Measurements from ENCODE around the gene MCM5.
A peak's percentile ranks its signal among the peaks of the same experiment; 100 is the strongest.
"Not testable (repeated sequence)": the region's sequence is repeated elsewhere in the genome, so short reads cannot be mapped to it uniquely, and the experiment has no call there.

MCM5 gene

DNA sequence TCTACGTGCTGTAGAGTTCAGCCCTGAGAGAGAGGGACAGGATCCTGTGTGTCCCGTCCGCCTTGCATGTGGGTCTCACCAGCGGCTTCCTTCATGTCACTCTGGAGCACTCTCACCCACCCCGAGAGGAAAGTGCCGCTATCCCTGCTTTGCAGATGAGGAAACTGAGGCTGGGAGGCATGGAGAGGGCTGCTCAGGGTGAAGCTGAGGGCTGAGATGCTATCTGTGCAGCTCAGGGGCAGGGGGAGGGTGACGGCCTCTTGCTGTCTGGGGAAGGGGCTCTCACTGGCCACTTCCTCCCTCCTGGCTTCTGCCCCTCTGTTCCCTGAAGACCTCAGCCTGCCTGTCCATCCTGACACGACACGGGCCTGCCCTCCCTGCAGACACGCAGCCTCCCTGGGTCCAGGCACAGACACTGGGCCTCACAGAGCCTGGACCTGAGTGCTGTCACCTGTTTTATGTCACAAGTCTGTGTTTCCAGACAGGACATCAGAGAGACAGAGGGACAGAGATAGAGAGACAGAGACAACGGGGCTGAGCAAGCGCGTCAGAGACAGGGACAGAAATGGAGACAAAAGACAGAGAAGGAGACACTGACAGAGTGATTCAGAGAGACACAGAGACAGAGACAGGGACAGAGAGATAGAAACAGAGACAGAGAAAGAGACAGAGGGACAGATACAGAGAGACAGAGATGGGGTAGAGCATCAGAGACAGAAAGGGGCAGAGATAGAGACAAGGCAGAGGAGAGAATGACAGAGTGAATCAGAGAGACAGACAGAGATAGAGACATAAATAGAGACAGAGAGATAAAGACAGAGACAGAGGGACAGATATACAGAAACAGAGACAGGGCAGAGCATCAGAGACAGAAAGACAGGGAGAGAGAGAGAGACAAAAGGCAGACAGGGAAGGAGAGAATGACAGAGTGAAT is 53.1 kb downstream of the MCM5 start:
- no peak for DNase-seq

DNA sequence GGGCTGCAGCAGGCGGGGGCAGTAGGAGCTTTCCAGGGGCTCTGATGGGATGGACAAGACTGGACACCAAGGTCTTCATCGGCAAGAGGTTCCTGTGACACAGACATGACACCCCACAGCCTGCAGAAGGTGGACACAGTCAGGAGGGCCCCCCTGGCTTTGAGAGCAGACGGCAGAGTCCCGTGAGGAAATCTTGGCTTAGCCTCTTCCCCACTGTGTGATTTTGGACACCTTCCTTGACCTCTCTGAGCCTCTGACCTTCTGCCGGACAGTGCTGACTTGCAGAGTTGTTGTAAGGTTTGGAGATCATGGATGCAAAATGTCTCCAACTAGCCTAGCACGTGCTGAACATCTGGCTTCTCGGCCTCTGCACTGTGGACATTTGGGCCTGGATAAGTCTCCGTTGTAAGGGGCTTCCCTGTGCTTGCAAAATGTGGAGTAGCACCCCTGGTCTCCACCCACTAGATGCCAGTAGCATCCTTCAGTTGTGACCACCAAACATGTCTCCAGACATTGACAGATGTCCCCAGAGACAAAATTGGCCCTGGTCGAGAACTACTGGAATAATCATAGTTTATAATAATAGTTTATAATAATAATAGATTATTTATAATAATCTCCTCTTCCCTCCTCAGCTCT is 54.6 kb downstream of the MCM5 start:
- DNase-seq, result no peak

DNA sequence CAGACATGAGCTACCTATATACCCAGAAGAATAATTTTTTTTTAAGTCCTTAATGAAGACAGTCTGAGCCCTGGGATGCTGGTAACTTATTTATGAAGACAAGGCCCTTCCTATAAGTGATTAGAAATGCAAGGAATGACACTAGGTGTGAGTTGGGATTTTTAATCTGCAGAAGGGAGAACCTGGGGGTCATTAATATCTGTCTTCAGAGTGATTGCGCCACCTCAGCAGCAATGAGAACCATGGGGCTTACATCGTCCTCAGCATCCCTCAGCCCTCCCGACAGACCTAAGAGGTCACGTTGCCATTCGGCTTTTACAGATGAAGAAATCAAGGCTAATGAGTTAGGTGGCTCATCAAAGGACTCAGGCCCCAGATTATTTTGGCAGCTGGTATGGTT is 55.6 kb downstream of the MCM5 start:
- DNase-seq, result no peak

DNA sequence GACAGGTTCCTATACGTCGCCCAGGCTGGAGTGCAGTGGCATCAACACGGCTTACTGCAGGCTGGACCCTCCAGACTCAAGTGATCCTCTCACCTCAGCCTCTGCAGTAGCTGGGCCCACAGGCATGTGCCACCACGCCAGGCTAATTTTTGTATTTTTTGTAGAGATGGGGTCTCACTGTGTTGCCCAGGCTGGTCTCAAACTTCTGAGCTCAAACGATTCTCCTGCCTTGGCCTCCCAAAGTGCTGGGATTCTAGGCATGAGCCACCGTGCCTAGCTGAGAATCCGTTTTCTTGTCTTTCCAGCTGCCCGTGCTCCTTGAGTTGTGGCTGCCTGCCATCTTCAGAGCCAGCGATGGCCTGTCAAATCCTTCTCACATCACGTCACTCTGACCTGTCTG is 56.8 kb downstream of the MCM5 start:
- DNase-seq, result no peak

DNA sequence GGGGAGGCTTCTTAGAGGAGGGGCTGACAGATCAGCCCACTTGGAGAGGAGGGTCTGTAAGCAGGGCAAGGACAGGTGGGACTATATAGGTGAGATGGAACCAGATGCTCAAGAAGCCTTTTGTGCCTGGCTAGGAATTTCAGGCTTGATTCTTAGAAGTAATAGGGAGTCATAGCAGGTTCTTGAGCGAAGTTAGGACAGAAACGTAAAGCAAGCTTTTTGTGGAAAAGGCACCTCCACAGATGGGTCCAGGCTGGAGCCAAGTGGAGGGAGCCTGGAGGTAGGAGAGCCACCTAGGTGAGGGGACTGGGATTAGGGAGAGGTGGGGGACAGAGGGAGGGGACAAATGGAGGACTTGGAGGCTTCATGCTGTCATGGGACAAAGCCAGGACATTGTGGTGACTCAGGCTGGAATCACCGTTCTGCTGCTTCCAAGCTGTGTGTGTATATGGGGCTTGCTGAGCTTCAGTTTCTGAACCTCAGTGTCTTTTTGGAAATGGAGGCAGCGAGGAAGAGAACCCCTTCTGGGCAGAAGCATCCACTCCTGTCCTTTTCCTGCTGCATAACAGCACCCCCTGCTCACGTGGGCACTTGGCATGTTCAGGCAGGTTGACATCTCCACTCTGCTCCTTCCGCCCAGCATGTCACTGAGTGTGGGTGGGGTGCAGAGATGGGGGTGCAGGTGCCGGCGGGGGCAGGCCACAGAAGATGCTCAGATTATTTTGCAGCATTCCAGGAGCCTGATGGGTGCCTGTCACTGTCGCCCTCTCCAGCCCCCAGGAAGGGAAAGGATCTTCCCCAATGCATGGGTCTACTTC is 58.0 kb downstream of the MCM5 start:
- no peak for DNase-seq

DNA sequence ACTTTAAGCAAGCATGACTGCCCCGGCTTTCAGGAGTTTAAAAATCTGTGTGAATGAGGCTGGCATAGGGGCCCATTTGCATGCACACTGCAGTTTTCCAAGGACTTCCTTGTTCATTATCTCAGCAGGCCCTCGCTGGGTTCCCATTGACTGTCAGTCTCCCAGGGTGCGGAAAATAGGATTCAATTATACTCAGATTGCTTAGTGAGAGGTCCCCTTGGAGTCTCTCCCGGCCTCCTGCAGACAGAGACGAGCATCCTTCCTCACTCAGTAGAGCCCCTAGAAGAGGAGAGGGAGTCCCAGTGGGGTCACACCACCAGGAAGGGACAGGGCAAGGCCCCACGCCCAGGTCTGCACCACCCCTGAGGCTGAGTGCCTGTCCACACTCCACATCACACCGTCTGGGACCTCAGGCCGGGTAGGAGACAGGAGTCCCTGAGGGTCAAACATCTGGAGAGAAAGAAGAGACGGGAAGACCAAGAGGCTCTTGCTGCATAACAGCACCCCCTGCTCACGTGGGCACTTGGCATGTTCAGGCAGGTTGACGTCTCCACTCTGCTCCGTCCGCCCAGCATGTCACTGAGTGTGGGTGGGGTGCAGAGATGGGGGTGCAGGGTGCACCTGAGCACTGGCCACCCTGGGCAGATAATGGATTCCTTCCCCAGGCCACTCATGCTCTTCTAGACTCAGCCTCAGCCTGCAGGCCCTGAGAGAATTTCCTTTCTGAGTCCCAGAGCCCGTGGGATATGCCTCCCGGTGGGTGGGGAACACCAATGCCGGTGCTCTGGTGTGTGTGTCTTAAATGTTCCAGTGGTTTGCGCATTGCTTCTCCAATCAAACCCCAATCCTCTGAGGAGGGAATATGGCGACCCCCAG is 58.8 kb downstream of the MCM5 start:
- no peak for DNase-seq

DNA sequence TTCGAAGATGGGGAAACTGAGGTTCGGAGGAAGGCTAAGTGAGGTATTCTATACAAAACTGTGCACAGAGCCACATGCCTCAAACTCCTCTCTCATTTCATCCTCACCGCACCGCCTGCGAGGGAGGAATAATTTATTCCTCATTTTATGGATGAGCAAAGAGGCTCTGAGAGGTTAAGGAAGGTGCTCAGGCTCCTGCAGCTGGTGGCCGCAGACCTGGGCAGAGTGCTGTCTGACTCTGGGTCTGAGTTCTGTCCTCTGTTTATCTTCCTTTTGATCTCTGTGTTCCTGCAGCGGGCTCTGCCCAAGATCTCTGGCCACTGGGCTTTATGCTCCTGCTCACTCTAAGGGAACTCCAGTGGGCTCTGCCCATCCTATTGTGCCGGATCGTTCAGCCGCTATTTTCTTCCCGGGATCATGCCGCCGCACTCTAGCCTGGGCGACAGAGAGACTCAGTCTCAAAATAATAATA is 59.5 kb downstream of the MCM5 start:
- no peak for DNase-seq

DNA sequence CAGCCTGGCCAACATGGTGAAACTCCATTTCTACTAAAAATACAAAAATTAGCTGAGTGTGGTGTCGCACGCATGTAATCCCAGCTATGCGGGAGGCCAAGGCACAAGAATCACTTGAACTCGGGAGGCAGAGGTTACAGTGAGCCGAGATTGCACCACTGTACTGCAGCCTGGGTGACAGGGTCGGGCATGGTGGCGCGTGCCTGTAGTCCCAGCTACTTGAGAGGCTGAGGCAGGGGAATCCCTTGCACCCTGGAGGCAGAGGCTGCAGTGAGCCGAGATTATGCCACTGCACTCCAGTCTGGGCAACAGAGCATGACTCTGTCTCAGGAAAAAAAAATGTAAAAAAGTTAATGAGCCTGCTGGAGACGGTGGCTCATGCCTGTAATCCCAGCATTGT is 60.0 kb downstream of the MCM5 start:
- DNase-seq, result not testable (repeated sequence)

DNA sequence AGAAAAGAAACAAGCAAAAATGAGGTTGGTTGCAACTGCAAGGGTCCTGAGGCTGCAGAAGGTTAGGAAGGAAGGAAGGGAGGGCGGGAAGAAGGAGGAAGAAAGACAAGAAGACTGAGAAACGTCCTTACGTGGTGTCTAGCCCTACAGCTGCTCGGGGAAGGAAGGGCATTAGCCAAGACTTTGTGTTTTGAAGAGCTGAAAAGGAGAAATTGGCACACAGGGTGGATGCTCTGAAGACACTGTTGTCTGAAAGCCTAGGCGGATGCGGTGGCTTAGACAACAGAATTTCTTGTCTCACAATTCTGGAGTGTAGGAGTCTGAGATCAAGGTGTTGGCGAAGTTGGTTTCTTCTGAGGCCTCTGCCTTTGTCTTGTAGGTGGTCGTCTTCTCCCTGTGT is 60.7 kb downstream of the MCM5 start:
- DNase-seq, result no peak

DNA sequence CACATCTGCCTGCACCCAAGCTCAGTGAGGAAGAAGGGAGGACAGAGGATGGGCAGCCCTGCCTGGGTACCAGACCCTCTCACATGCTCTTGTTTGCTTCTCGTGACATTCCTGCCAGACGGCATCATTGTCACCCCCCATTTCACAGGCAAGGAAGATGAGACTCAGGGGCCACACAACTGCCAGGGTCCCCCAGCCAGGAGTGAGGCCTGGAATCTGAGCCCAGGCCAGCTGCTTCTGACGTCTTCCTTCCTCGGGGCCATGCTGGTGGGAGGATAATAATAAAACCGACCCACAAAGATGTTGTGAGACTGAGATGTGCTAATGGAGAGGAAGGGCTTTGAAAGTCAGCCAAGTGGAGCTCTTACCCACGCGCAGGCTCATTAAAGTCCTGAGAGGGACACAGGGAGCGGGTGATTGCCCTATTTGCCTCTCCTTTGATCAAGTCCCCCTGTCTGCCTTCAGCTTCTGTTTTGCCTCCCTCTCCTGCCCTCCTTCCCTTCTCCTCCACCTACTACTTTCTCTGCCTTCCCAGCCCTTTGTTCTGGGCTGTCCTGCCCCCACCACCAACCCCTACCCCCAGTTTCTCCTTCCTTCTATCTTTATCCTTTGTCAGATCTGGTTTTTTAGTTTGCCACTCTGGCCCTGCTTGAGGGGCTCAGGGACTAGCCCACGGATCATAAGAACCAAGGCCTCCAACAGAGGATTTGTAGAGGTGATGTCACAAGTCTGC is 62.7 kb downstream of the MCM5 start:
- no peak for DNase-seq

DNA sequence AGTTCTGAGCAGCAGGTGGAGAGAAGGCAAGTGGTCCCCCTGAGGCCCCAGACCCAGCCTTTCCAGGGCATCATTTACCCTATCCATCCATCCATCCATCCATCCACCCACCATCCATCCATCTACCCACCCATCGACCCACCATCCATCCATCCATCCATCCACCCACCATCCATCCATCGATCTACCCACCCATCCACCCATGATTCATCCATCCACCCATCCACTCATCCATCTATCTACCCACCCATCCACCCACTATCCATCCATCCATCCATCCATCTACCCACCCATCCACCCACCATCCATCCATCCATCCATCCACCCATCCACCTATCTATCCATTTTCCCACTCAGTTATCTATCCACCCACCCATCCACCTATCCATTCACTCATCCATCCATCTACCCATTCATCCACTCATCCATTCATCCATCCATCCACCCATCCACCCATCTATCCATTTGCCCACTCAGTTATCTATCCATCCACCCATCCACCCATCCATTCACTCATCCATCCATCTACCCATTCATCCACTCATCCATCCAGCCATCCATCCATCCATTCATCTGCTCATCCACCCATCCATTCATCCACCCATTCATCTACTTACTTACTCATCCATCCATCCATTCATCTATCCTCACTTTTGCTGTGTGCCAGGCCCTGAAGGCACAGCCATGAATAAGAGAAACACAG is 63.4 kb downstream of the MCM5 start:
- DNase-seq, result no peak

DNA sequence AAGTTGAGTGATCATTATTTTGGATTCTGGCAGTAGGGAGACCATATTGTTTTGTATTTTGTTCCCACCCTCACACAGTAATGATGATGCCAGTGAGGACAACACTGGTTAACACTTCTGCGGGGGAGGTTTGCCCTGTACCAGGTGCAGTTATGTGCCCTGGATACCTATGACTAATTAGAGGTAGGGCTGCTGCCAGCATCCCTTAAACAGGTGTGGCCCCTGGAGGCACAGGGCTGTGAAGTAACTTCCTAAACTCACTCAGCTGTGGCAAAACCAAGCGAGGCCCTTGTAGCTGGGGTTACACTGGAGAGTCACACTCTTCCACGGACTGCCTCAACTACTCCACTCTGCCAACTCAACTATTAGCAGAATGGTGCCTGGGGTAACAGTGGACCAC is 64.5 kb downstream of the MCM5 start:
- DNase-seq, result no peak

DNA sequence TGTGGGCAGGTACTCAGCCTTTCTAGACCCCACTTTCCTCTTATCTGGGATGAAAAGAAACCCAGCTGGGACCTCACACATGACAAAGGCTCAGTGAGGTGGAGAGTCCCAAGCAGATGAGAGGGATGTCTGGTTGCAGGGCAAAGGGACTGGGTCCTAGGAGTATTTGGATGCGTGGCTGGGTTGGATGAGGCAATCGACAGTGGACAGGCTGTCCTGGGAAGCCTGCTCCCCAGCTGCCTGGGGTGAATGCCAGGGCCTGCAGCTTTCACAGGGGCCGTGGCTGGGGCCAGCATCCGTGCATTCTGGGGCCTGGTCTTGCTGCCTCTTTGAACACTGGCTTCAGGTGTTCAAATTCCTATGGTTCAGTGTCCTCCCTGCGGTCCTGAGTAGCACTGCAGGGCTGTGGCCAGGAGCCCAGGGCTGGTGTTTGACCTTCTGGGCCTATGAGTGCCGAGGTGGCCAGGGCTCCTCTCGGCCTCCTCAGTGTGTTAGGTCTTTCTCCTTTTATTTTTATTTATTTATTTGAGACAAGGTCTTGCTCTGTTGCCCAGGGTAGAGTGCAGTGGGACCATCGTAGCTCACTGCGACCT is 65.3 kb downstream of the MCM5 start:
- no peak for DNase-seq

DNA sequence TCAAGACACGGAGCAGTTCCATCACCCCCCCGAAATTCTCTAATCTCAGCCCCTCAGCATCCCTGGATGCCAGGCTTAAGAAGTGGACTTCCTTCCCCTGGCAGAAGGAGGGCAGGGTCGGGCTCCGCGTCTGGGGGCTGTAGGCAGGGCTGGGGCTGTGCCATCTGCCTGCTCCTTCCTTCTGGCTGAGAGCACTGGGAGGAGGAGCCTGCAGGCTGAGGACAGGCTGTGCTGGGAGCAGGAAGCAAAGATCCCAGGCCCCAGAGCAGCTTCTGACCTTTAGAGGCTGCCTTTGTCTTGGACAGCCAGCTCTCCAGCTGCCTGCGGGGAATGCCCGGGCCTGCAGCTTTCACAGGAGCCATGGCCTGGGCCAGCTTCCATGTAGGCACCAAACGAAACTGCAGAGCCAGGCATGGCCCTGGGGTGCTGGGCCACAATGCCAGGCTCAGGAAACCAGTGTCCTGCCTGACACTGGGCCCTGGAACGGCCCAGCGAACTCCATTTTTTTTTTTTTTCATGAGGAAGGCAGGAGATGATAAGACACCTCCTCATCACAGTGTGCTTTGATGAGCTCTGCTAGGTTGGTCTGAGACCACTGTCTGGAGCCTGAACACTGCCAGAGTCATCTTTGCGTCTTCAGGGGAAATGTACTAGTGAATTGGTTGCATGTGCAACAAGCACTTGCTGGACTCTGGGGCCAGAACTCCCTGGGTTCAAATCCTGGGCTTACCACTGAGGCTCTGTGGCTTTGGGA is 67.9 kb downstream of the MCM5 start:
- no peak for DNase-seq

DNA sequence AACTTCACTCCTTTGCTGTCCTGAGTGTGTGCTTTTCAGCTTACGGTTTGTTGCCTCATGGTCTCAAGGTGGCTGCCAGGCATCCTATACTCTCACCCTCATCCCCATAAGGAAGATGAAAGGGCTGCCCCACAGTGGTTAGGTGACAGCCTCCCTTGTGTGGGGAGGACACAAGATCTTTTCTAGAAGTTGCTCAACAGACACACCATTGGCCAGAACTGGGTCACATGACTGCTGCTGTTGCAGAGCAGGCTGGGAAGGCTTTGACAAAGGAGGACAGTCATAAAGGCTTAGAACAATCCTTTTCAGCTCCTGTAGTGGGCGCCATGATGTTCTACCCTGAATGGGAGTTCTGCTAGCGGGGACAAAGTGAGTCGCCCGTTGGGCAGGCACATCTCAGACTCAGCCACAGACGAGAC is 71.0 kb downstream of the MCM5 start:
- DNase-seq, result peak; percentile 29

DNA sequence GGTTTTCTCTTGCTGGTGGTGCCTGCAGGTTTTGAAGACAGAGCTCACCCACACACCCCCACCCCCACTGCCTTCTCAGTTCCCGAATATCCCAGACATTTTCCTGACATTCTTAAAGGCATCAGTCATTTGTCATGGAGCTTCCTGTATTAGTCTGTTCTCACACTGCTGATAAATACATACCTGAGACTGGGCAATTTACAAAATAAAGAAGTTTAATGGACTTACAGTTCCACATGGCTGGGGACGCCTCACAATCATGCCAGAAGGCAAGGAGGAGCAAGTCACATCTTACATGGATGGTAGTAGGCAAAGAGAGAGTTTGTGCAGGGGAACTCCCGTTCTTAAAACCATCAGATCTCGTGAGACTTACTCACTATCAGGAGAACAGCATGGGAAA is 71.6 kb downstream of the MCM5 start:
- peak; percentile 44 for DNase-seq

DNA sequence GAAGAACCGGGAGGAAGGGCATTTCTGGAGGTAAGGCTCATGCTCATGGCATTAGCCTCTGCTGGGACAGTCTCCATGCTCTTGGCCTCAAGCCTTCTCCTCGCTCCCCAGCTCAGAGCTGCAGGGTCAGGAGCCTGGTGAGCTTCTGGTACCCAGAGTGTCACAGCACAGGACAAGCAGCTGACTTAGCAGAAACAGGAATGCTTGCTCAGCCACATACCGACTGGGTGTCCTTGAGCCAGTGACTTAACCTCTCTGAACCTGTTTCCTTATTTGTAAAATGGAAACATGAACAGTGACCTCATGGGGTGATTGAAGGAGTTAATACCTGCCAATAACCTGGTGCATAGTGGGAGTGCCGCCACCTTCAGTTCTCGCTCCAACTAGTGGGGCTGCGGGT is 72.5 kb downstream of the MCM5 start:
- DNase-seq, result no peak

DNA sequence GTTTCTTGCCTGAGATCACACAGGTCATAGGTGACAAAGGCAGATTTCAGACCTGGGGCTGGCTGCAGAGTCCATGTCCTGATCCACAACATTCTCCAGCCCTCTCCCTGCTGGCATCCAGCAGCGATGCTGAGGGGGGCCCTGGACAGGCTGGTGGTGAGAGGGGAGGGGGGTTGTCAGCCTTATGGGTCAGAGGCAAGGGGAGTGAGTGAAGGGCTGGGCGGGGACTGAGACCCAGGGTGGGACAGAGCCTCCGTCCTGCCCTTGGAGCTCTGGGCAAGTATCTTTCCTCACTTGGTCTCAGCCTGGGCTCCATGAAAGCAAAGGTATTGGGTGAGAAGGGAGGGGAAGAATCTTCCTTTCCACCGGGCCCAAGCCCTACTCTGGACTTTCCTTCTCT is 74.0 kb downstream of the MCM5 start:
- no peak for DNase-seq
